Large intestine (tissue), 12 donors: ENCODE measurements around the gene CNKSR2. TPM values are rescaled to one million over a fixed set of nuclear protein-coding genes. Genes with fewer than 3 reads are reported as not detected.

Experiments
- DNase-seq, 2 donors: peaks; one replicate each; pipeline versions ENCODE4 v3.0.0 to v3.0.0-alpha.2; 2013
- H3K27ac ChIP-seq: one replicate; pipeline ENCODE4 v1.5.1; 2013; ENCODE audit warnings: low read length
- H3K27me3 ChIP-seq: 2 replicates; pipeline ENCODE4 v1.6.1; 2013; ENCODE audit warnings: low read length; ENCODE audit not compliant: control insufficient read depth, insufficient read depth
- H3K36me3 ChIP-seq: 2 replicates; pipeline ENCODE4 v1.6.1; 2013; ENCODE audit warnings: low read length; ENCODE audit not compliant: control insufficient read depth, insufficient read depth
- H3K4me1 ChIP-seq: one replicate; pipeline ENCODE4 v1.6.1; 2013; ENCODE audit warnings: low read length; ENCODE audit not compliant: control insufficient read depth, insufficient read depth
- H3K4me3 ChIP-seq: one replicate; pipeline ENCODE4 v1.5.1; 2013; ENCODE audit warnings: low read length
- H3K9me3 ChIP-seq: one replicate; pipeline ENCODE4 v1.6.1; 2013; ENCODE audit warnings: mild to moderate bottlenecking, low read depth, low read length, moderate library complexity; ENCODE audit not compliant: control insufficient read depth
- WGBS: methylation state at CpG from one replicate; pipeline ENCODE4 v1.1.5; 2013; ENCODE audit warnings: low lambda C conversion rate; ENCODE audit not compliant: insufficient coverage; 5-methylcytosine and 5-hydroxymethylcytosine counted together
- long read RNA-seq, 11 donors: transcript quantifications; one replicate each; lab custom pipeline, GENCODE V29; 2026
- polyA plus RNA-seq: library from polyadenylated mRNA; unstranded; fragments of 120-200 nt; gene quantifications from one replicate; pipeline ENCODE4 v1.2.1, GENCODE V29; 2013

The CNKSR2 gene
- polyA plus RNA-seq, result 1.3 TPM
- long read RNA-seq, donor 1, result 0 reads
- long read RNA-seq, donor 2, result 0 reads
- long read RNA-seq, donor 3, result 0 reads
- long read RNA-seq, donor 4, result 0 reads
- long read RNA-seq, donor 5, result 0 reads
- long read RNA-seq, donor 6, result 0 reads
- long read RNA-seq, donor 7, result 0 reads
- long read RNA-seq, donor 8, result 0 reads
- long read RNA-seq, donor 9, result 0 reads
- long read RNA-seq, donor 10, result 0 reads
- long read RNA-seq, donor 11, result 0 reads

GRCh38 chrX:21374163-21374993, at the start of gene CNKSR2:
CNKSR2 (plus strand) TSS chrX:21374418; CDS start chrX:21374898, 480 bp downstream.
- H3K4me1 ChIP-seq, result no peaks in the 10 kb centered on the region
- H3K36me3 ChIP-seq, result no peaks in the 10 kb centered on the region
- H3K27me3 ChIP-seq, result peaks cover 28% of the 10 kb centered on the region
- H3K9me3 ChIP-seq, result no peaks in the 10 kb centered on the region
- peak in 1 of 2 donors; percentile 48 for DNase-seq
- H3K27ac ChIP-seq, result no peak within 1 kb of the TSS
- WGBS, result no CpG with 5 or more reads among the region's 94 CpGs
- peak within 1 kb of the TSS; percentile 32 for H3K4me3 ChIP-seq

GRCh38 chrX:21354725-21355124, 19.5 kb upstream of the CNKSR2 start:
- H3K9me3 ChIP-seq, result no peaks in the 10 kb centered on the region
- no peaks in the 10 kb centered on the region for H3K36me3 ChIP-seq
- no peaks in the 10 kb centered on the region for H3K4me1 ChIP-seq
- no peak overlapping the region for H3K27ac ChIP-seq
- no peak overlapping the region for H3K4me3 ChIP-seq
- H3K27me3 ChIP-seq, result no peaks in the 10 kb centered on the region
- no peak for DNase-seq
- no CpG with 5 or more reads among the region's 4 CpGs for WGBS

GRCh38 chrX:21355831-21356230, 18.4 kb upstream of the CNKSR2 start:
- Histone ChIP-seq H3K4me3 (no peak overlapping the region), H3K27ac (no peak overlapping the region), H3K9me3 (no peaks in the 10 kb centered on the region), H3K36me3 (no peaks in the 10 kb centered on the region), H3K4me1 (no peaks in the 10 kb centered on the region), H3K27me3 (no peaks in the 10 kb centered on the region)
- no CpG with 5 or more reads among the region's 2 CpGs for WGBS
- DNase-seq, result no peak

DNA sequence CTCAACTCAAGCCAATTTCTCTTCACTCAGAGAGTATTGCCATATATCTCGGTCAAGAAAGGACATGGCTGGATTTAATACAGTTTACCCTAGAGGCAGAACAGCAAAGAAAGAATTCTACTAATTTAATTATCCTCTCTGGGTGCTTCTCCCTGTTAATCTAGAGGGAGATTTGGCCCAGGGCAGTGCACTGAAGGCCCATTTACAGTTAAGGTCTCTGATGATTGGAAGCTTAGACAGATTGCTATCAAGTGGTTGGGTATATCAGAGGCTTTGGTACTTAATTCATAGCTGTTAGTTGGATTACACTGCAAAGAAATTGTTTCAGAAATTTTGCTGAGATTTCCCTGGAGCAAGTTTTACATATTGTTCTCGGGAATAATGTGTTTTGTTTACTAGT, 4.6 kb upstream of the CNKSR2 start:
- H3K36me3 ChIP-seq, result no peaks in the 10 kb centered on the region
- H3K27me3 ChIP-seq, result peaks cover 8% of the 10 kb centered on the region
- no peak overlapping the region for H3K4me3 ChIP-seq
- H3K4me1 ChIP-seq, result no peaks in the 10 kb centered on the region
- H3K9me3 ChIP-seq, result no peaks in the 10 kb centered on the region
- no peak for DNase-seq
- no CpG with 5 or more reads among the region's 2 CpGs for WGBS
- no peak overlapping the region for H3K27ac ChIP-seq

DNA sequence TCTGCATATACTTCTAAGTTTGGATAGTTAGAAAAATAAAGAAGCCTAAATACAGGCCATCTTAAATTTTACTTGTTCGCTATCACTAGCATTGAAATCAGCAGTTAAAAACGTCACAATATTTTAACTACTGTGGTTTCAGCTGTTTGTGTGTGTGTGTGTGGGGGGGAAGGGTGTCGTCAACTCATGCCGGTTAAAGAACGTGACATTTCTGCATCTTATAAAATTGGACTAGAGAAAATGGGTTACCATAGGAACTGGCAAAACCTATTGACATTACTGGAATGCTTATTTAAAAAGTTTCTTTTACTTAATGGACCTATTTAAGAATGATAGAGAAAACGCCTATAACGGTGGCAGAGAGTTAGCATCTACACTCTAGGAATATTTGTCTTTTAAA, 1.2 kb upstream of the CNKSR2 start:
- no peak overlapping the region for H3K4me3 ChIP-seq
- no peaks in the 10 kb centered on the region for H3K4me1 ChIP-seq
- no peaks in the 10 kb centered on the region for H3K36me3 ChIP-seq
- peaks cover 28% of the 10 kb centered on the region for H3K27me3 ChIP-seq
- WGBS, result no CpG with 5 or more reads among the region's 7 CpGs
- H3K9me3 ChIP-seq, result no peaks in the 10 kb centered on the region
- no peak overlapping the region for H3K27ac ChIP-seq
- DNase-seq, result no peak

DNA sequence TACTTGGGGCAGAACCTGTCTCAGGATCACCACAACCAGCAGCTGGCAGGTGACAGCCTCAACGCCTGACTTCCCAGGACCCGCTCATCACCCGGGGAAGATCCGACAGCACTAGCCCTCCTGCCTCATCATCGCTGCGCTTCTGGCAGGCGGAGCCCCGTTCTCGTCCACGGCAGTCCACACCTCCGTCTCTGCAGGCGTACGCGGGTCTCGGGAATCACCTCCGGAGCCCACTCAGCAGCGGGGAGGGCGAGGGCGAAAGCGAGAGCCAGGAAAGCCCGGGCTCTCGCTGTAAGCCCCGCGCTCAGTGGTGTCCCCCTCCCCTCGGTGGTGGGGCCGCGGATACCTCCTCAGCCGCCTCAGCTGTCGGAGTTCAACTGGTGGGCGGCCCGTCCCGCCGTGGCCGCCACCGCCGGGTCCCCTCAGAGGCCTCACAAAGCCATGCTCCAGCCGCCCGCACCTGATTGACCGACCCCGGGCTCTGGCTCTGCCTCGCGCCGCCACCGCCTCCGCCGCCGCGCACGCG, 518 bp upstream of the CNKSR2 start:
- no CpG with 5 or more reads among the region's 50 CpGs for WGBS

DNA sequence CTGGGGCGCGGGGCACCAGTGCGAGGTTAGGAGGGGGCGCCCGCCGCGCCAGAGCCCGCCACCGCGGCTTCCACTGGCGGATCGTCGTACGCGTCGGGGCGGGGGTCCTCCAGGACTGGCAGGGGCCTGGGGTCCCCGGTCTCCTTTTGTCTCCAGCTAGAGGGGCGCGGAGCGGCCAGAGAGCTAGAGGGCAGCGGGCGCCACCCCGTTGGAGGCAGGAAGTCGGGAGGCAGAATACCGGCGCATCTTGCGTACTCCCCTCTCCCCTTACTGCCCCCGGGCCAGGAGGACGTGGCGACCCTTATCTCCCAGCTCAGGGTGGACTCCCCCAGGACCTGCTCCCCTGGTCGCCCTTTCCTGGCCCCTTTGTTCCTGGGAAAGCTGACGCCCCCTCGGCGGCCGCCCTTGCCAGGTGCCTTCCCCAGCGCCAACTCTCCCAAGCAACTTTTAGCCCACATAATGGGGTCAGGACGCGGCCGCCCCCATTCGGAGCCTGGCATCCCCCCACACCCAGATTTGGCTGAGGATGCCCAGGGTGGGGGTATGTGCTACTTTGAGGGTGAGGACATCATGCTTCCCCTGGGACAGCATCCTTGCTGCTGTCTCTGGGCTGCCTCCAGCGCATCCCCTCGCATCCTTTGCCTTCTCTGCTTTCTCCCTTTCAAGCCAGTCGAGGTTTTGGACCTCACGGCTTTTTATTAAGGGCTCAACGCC, 933 bp downstream of the CNKSR2 start:
- Histone ChIP-seq H3K27me3 (peaks cover 28% of the 10 kb centered on the region), H3K4me1 (no peaks in the 10 kb centered on the region), H3K36me3 (no peaks in the 10 kb centered on the region), H3K4me3 (peak overlapping the region; percentile 30), H3K9me3 (no peaks in the 10 kb centered on the region), H3K27ac (no peak overlapping the region)
- DNase-seq, result no peak
- no CpG with 5 or more reads among the region's 46 CpGs for WGBS

More for the DNA sequence above, 518 bp upstream of the CNKSR2 start:
- no peaks in the 10 kb centered on the region for H3K4me1 ChIP-seq
- no peak overlapping the region for H3K27ac ChIP-seq
- H3K36me3 ChIP-seq, result no peaks in the 10 kb centered on the region
- H3K9me3 ChIP-seq, result no peaks in the 10 kb centered on the region
- peaks cover 28% of the 10 kb centered on the region for H3K27me3 ChIP-seq
- DNase-seq, result peak in 1 of 2 donors; percentile 51
- peak overlapping the region; percentile 32 for H3K4me3 ChIP-seq

DNA sequence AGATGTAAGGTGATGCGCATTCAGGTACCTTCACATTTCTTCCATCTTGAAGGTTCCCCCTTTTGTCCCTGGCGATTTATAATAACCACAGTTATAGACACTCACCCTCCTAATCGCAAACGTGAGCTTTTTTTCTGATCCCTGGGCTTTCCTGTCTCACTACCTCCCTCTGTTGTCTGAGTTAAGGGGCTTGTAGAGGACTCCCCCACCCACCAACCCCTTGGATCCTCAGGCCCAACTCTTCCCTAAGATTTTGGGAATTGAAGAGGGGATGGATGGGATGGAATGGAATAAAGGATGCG, 1.4 kb downstream of the CNKSR2 start:
- WGBS, result no CpG with 5 or more reads among the region's 5 CpGs
- no peaks in the 10 kb centered on the region for H3K9me3 ChIP-seq
- H3K4me1 ChIP-seq, result no peaks in the 10 kb centered on the region
- H3K4me3 ChIP-seq, result no peak overlapping the region
- peaks cover 28% of the 10 kb centered on the region for H3K27me3 ChIP-seq
- no peak overlapping the region for H3K27ac ChIP-seq
- H3K36me3 ChIP-seq, result no peaks in the 10 kb centered on the region
- no peak for DNase-seq

GRCh38 chrX:21376636-21377035, 2.4 kb downstream of the CNKSR2 start:
- Histone ChIP-seq H3K4me3 (no peak overlapping the region), H3K27me3 (peaks cover 28% of the 10 kb centered on the region), H3K9me3 (no peaks in the 10 kb centered on the region), H3K27ac (no peak overlapping the region), H3K36me3 (no peaks in the 10 kb centered on the region), H3K4me1 (no peaks in the 10 kb centered on the region)
- no peak for DNase-seq
- WGBS, result no CpG with 5 or more reads among the region's 2 CpGs

DNA sequence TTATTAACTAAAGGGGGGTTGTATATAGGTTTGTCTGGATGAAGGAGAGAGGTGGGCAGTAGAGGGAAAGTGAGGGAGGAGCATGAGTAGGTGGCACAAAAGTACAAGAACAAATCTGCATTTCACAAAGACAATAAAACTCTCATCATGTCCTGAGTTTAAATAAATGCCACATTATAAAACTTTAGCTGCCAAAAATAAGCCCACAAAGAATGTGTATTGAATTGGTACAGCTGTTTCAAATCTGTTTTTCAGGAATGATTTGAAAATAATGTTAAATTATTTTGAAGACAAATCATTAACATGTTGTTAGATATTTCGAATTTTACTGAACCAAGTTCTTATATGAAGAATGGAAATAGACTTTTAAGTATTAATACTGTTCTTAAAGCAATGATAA, 5.8 kb downstream of the CNKSR2 start:
- H3K36me3 ChIP-seq, result no peaks in the 10 kb centered on the region
- no CpG with 5 or more reads among the region's 1 CpG for WGBS
- DNase-seq, result no peak
- no peaks in the 10 kb centered on the region for H3K9me3 ChIP-seq
- H3K4me3 ChIP-seq, result no peak overlapping the region
- H3K27me3 ChIP-seq, result peaks cover 16% of the 10 kb centered on the region
- H3K4me1 ChIP-seq, result no peaks in the 10 kb centered on the region
- H3K27ac ChIP-seq, result no peak overlapping the region
